Psoas muscle (tissue), 8 donors: Measurements from ENCODE around the gene PLSCR4. TPM values are rescaled to one million over a fixed set of nuclear protein-coding genes. Genes with fewer than 3 reads are reported as not detected.

Experiments
- ATAC-seq, 4 donors: fragments of 200-7000 bp; cut with Tn5 transposase; one replicate each; pipeline ENCODE4 v1.9.1; 2020; ENCODE audit warnings: moderate library complexity in 3 of 4, mild to moderate bottlenecking in 2 of 4
- DNase-seq, 2 donors: peaks; one replicate each; pipeline ENCODE4 v3.0.0-alpha.2; 2020
- H3K27ac ChIP-seq: fragments of 200-600 bp; one replicate; pipeline ENCODE4 v1.8.0; 2022
- H3K27me3 ChIP-seq, 3 donors: fragments of 200-600 bp in 1 of 3; one replicate each; pipeline versions ENCODE4 v1.6.1 to v1.8.0; 2013 to 2022; ENCODE audit warnings: low read length in 2 of 3, mild to moderate bottlenecking in 2 of 3, moderate library complexity in 1 of 3; ENCODE audit not compliant: insufficient read depth in 3 of 3
- H3K36me3 ChIP-seq, 2 donors: fragments of 200-600 bp in 1 of 2; one replicate each; pipeline versions ENCODE4 v1.6.1 to v1.8.0; 2013 to 2022; ENCODE audit warnings: low read depth in 1 of 2, mild to moderate bottlenecking in 1 of 2, moderate library complexity in 1 of 2; ENCODE audit not compliant: insufficient read depth in 1 of 2
- H3K4me1 ChIP-seq: fragments of 200-600 bp; one replicate; pipeline ENCODE4 v1.8.0; 2022
- H3K4me3 ChIP-seq: fragments of 200-600 bp; one replicate; pipeline ENCODE4 v1.8.0; 2022; ENCODE audit warnings: mild to moderate bottlenecking
- H3K9me3 ChIP-seq: fragments of 200-600 bp; one replicate; pipeline ENCODE4 v1.8.0; 2022
- CTCF ChIP-seq: fragments of 200-600 bp; IDR thresholded peaks from one replicate; pipeline ENCODE4 v1.8.0; 2022; ENCODE audit warnings: antibody characterized with exemption
- WGBS, 3 donors: extraction: QIAGEN DNeasy Blood & Tissue Kit; methylation state at CpG; one replicate each; pipeline versions ENCODE4 v1.1.6 to v1.1.7; 2013; 5-methylcytosine and 5-hydroxymethylcytosine counted together
- intact Hi-C, 2 donors: fragments of 100-400 bp; cut with DNase I; formaldehyde crosslinking; loops; one replicate each; pipeline versions ENCODE4 v1.11.0 to v1.14.2; 2022
- polyA plus RNA-seq, 3 donors: library from polyadenylated mRNA; stranded (reverse); fragments of 200-250 nt; gene quantifications; one replicate each; pipeline ENCODE4 v1.2.3, GENCODE V29; 2013
- total RNA-seq, 4 donors: library from RNA; stranded (reverse); fragmentation: NEBNext Ultra II Directional in 2 of 4; extraction: Animal tissue kit (Norgen Biotek cat#: 25700) in 2 of 4; gene quantifications; one replicate each; pipeline versions ENCODE4 v1.2.1 to v1.2.4, GENCODE V29; 2021 to 2023
- donor health status: healthy with polysubstance abuse.
- donor health status: DM: no; HTN: no; CAD: no; lungs with moderate emphysema.
- donor health status: Bipolar disorder and iron deficiency.
- donor health status: healthy.
- donor health status: DM: yes; HTN: yes; CAD: no.
- donor health status: DM: no; HTN: no; CAD: no.
- donor health status: DM: no; HTN: no; CAD: no.
- donor health status: DM: yes; HTN: yes; CAD: no.

Gene PLSCR4
- total and polyA plus RNA-seq, 7 donors: 2.0 to 13.5 (median 3.6) TPM

GRCh38 chr3:146163584-146163983 is 87.3 kb downstream of the PLSCR4 start:
- 62 to 69% (median 68%) methylated on average over 2 of the region's 2 CpGs for whole genome bisulfite sequencing, 3 donors
- intact Hi-C loops: no loop called here

DNA sequence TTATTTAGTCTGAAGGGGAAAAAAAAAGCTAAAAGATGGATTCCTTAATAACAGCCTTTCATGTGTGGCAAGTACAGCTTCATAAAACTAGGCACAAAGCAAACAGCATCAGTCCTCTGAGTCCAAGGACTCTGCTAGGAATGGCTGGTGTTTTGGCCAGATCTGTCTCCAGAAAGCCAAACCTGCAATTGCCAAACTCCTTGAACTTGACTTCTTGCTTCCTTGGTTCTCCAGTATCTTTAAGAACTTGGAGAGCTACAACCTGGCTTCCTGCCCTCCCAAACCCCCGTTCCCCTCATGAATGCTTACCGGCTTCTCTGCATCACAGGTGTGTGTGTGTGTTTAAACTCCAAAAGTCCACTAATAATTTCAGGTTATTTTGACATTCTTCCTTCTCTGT is 88.3 kb downstream of the PLSCR4 start:
- H3K4me3 ChIP-seq: no peak overlapping the region
- peaks cover 0 to 3% (median 0%) of the 10 kb centered on the region in 3 donors for H3K27me3 ChIP-seq
- WGBS, 3 donors: 85 to 94% (median 88%) methylated on average over 2 of the region's 2 CpGs
- no peaks in the 10 kb centered on the region for H3K36me3 ChIP-seq
- no peak for TF ChIP-seq CTCF
- DNase-seq: no peak
- H3K27ac ChIP-seq: no peak overlapping the region
- intact Hi-C loops: no loop called here
- no peak for ATAC-seq
- no peaks in the 10 kb centered on the region for H3K4me1 ChIP-seq
- no peaks in the 10 kb centered on the region for H3K9me3 ChIP-seq

More at GRCh38 chr3:146163584-146163983, 87.3 kb downstream of the PLSCR4 start:
- Histone ChIP-seq H3K4me3 (no peak overlapping the region), H3K9me3 (no peaks in the 10 kb centered on the region), H3K27ac (no peak overlapping the region), H3K27me3 (peaks cover 0 to 3% (median 0%) of the 10 kb centered on the region in 3 donors), H3K4me1 (no peaks in the 10 kb centered on the region), H3K36me3 (no peaks in the 10 kb centered on the region)
- DNase-seq (no peak), ATAC-seq (peak in 2 of 4 donors; percentile 24 to 45)
- peak; percentile 18 for TF ChIP-seq CTCF

- intact Hi-C loops: no loop called here
- Histone ChIP-seq H3K27me3 (peaks cover 0 to 3% (median 0%) of the 10 kb centered on the region in 3 donors), H3K9me3 (no peaks in the 10 kb centered on the region), H3K36me3 (no peaks in the 10 kb centered on the region), H3K27ac (peak overlapping the region; percentile 85), H3K4me3 (peak overlapping the region; percentile 85), H3K4me1 (no peaks in the 10 kb centered on the region)
- DNase-seq: peak in 1 of 2 donors; percentile 56
- ATAC-seq: peak in 3 of 4 donors; percentile 17 to 38 (median 17)
- no peak for TF ChIP-seq CTCF
- 1 to 3% (median 3%) methylated on average over 15 of the region's 15 CpGs for WGBS, 3 donors
These were observed 89.3 kb downstream of the PLSCR4 start for GRCh38 chr3:146161663-146162002.

GRCh38 chr3:146160964-146161662 is 89.8 kb downstream of the PLSCR4 start, which contains the start of gene PLOD2:
Gene PLOD2, minus strand, starts transcription at chr3:146161184. Its CDS starts 195 bp downstream, at chr3:146160989.
- peak within 1 kb of the TSS; percentile 85 for H3K4me3 ChIP-seq
- intact Hi-C loops: no loop called here
- peaks cover 0 to 3% (median 0%) of the 10 kb centered on the region in 3 donors for H3K27me3 ChIP-seq
- no peaks in the 10 kb centered on the region for H3K4me1 ChIP-seq
- no peak for TF ChIP-seq CTCF
- ATAC-seq (peak; percentile 75 to 87 (median 82)), DNase-seq (peak; percentile 71 to 83)
- H3K36me3 ChIP-seq: no peaks in the 10 kb centered on the region
- H3K27ac ChIP-seq: peak within 1 kb of the TSS; percentile 85
- no peaks in the 10 kb centered on the region for H3K9me3 ChIP-seq
- WGBS, 3 donors: 0% methylated on average over 62 to 74 of the region's 74 CpGs
